PC-9 (cell line): ENCODE data around the gene ATAD3C. TPM values are rescaled to one million over a fixed set of nuclear protein-coding genes. Genes with fewer than 3 reads are reported as not detected.

ENCODE experiments used
- BruUV-seq: library from RNA; stranded (reverse); fragments of 400-500 nt; replicated peaks from 2 replicates; lab custom pipeline; 2021; lab: Mats Ljungman, UMichigan
- CTCF ChIA-PET: fragments of 300-600 bp; sonication (Branson Sonifier 250); formaldehyde crosslinking; loops from one replicate; lab custom pipeline; 2022; ENCODE audit warnings: antibody characterized with exemption; lab: Charles Lee
- POLR2A ChIA-PET: fragments of 300-600 bp; sonication (Branson Sonifier 250); formaldehyde crosslinking; loops from one replicate; lab custom pipeline; 2022; ENCODE audit warnings: antibody characterized with exemption; ENCODE audit not compliant: unreplicated experiment; lab: Charles Lee
- DNase-seq, 2 experiments: peaks; one replicate each; pipeline versions ENCODE4 v3.0.0 to v3.0.0-alpha.2; 2015 to 2022; ENCODE audit warnings: mixed read lengths in 1 of 2
- H2AFZ ChIP-seq: fragments of 200-600 bp; sonication (generic); 2 replicates; pipeline ENCODE4 v1.8.1; 2017; ENCODE audit warnings: antibody characterized with exemption
- H3F3A ChIP-seq: fragments of 200-600 bp; sonication (generic); 2 replicates; pipeline ENCODE4 v1.8.1; 2017; ENCODE audit warnings: antibody characterized with exemption, mild to moderate bottlenecking, low read depth; ENCODE audit not compliant: insufficient read depth
- H3K27ac ChIP-seq: fragments of 200-600 bp; sonication (generic); 2 replicates; pipeline ENCODE4 v1.6.1; 2016; ENCODE audit warnings: mixed run types
- H3K27me3 ChIP-seq: fragments of 200-600 bp; sonication (generic); 2 replicates; pipeline ENCODE4 v1.6.1; 2016; ENCODE audit warnings: low read depth, mixed run types; ENCODE audit not compliant: insufficient read depth
- H3K36me3 ChIP-seq: fragments of 200-600 bp; sonication (generic); 2 replicates; pipeline ENCODE4 v1.6.1; 2016; ENCODE audit warnings: low read depth, mixed run types
- H3K4me1 ChIP-seq: fragments of 200-600 bp; sonication (generic); replicated peaks from 2 replicates; pipeline ENCODE4 v1.6.1; 2016; ENCODE audit warnings: mixed run types; ENCODE audit not compliant: insufficient read depth
- H3K4me2 ChIP-seq: fragments of 200-600 bp; sonication (generic); 2 replicates; pipeline ENCODE4 v1.6.1; 2017; ENCODE audit warnings: mixed run types
- H3K4me3 ChIP-seq: fragments of 200-600 bp; sonication (generic); 2 replicates; pipeline ENCODE4 v1.6.1; 2016; ENCODE audit warnings: mixed run types
- H3K79me2 ChIP-seq: fragments of 200-600 bp; sonication (generic); 2 replicates; pipeline ENCODE4 v1.6.1; 2017; ENCODE audit warnings: low read depth, mixed run types
- H3K9me2 ChIP-seq: fragments of 200-600 bp; sonication (generic); 2 replicates; pipeline ENCODE4 v1.8.1; 2017; ENCODE audit warnings: mild to moderate bottlenecking; ENCODE audit not compliant: insufficient read depth
- H3K9me3 ChIP-seq: fragments of 200-600 bp; sonication (generic); 2 replicates; pipeline ENCODE4 v1.8.1; 2016; ENCODE audit warnings: low read depth; ENCODE audit not compliant: insufficient read depth
- H4K20me1 ChIP-seq: fragments of 200-600 bp; sonication (generic); 2 replicates; pipeline ENCODE4 v1.8.1; 2017; ENCODE audit not compliant: insufficient read depth
- CTCF ChIP-seq: fragments of 200-600 bp; sonication (generic); conservative IDR thresholded peaks from 2 replicates; pipeline ENCODE4 v1.6.1; 2017; ENCODE audit warnings: mixed run types, antibody characterized with exemption, mild to moderate bottlenecking, moderate library complexity
- EZH2 ChIP-seq: fragments of 200-600 bp; sonication (generic); IDR thresholded peaks from 2 replicates; pipeline ENCODE4 v1.8.0; 2017; ENCODE audit warnings: antibody characterized with exemption, low read depth
- intact Hi-C: fragments of 100-400 bp; cut with micrococcal nuclease; formaldehyde crosslinking; loops from one replicate; pipeline ENCODE4 v1.10.0; 2022; ENCODE audit not compliant: unreplicated experiment
- total RNA-seq: library from RNA; stranded (reverse); gene quantifications from 2 replicates; pipeline ENCODE4 v1.2.3, GENCODE V29; 2021

ATAD3C gene
- total RNA-seq, 1 experiment from 2014 or later: 4.0 TPM

- H3K4me1 ChIP-seq: peaks cover 18% of the 10 kb centered on the region
- TF ChIP-seq EZH2: no peak
- TF ChIP-seq CTCF: no peak
- POLR2A ChIA-PET: interaction anchor here (0.8 kb wide), 1 partner anchor 11 kb away, joined by 3 read pairs; no protein-coding TSS in a partner anchor
- intact Hi-C loops: no loop called here
- no peak within 1 kb of the TSS for H2AFZ ChIP-seq
- no peaks in the 10 kb centered on the region for H3K79me2 ChIP-seq
- no peaks in the 10 kb centered on the region for H3K27me3 ChIP-seq
- CTCF ChIA-PET: interaction anchor here (0.6 to 0.8 kb wide), 3 partner anchors 9 to 114 kb away, joined by 3 to 4 read pairs (median 3); no protein-coding TSS in a partner anchor
- no peak within 1 kb of the TSS for H3K4me3 ChIP-seq
- BruUV-seq: no TSS peak
- H3K36me3 ChIP-seq: no peaks in the 10 kb centered on the region
- H3K4me2 ChIP-seq: peak within 1 kb of the TSS; percentile 68; the same call in 1 of the 2 replicates
- H3K27ac ChIP-seq: no peak within 1 kb of the TSS
- H3K9me3 ChIP-seq: no peaks in the 10 kb centered on the region
- peak in 1 of 2 experiments; percentile 74 for DNase-seq
- peaks cover 8% of the 10 kb centered on the region; the same call in 1 of the 2 replicates for H3F3A ChIP-seq
- no peaks in the 10 kb centered on the region for H4K20me1 ChIP-seq
- no peaks in the 10 kb centered on the region for H3K9me2 ChIP-seq
Measured at GRCh38 chr1:1421147-1421906, 28.2 kb upstream of the ATAD3C start, which contains the start of gene ANKRD65. ANKRD65 (minus strand) TSS chr1:1421276; CDS start chr1:1421005, 271 bp downstream.

GRCh38 chr1:1421907-1422464, 27.5 kb upstream of the ATAD3C start:
- no peak for DNase-seq
- Histone ChIP-seq H3K4me2 (peak overlapping the region; percentile 68), H3K79me2 (no peaks in the 10 kb centered on the region), H2AFZ (peak overlapping the region; percentile 72; the same call in 1 of the 2 replicates), H3K4me3 (no peak overlapping the region), H3K9me2 (no peaks in the 10 kb centered on the region), H3K36me3 (no peaks in the 10 kb centered on the region), H3K9me3 (no peaks in the 10 kb centered on the region), H3K27ac (peak overlapping the region; percentile 30; the same call in 1 of the 2 replicates), H3K27me3 (no peaks in the 10 kb centered on the region), H3F3A (peaks cover 8% of the 10 kb centered on the region; the same call in 1 of the 2 replicates), H4K20me1 (no peaks in the 10 kb centered on the region), H3K4me1 (peaks cover 18% of the 10 kb centered on the region)
- CTCF ChIA-PET: interaction anchor here (0.7 kb wide), 1 partner anchor 24 kb away, joined by 3 read pairs; no protein-coding TSS in a partner anchor
- no TSS peak for BruUV-seq
- intact Hi-C loops: loop anchor here (1.0 kb wide), 1 partner anchor 10 kb away; no protein-coding TSS in a partner anchor
- POLR2A ChIA-PET: no interaction called here
- no peak for TF ChIP-seq CTCF
- no peak for TF ChIP-seq EZH2

GRCh38 chr1:1422465-1423244, 26.8 kb upstream of the ATAD3C start:
- no peak for TF ChIP-seq EZH2
- no peak for TF ChIP-seq CTCF
- Histone ChIP-seq H3K27ac (peak overlapping the region; percentile 30), H3K36me3 (no peaks in the 10 kb centered on the region), H3K27me3 (no peaks in the 10 kb centered on the region), H3K4me1 (peaks cover 18% of the 10 kb centered on the region), H2AFZ (peak overlapping the region; percentile 72; the same call in 1 of the 2 replicates), H3K4me2 (peak overlapping the region; percentile 68), H3K9me3 (no peaks in the 10 kb centered on the region), H4K20me1 (no peaks in the 10 kb centered on the region), H3K9me2 (no peaks in the 10 kb centered on the region), H3F3A (peaks cover 8% of the 10 kb centered on the region; the same call in 1 of the 2 replicates), H3K4me3 (no peak overlapping the region), H3K79me2 (no peaks in the 10 kb centered on the region)
- POLR2A ChIA-PET: interaction anchor here (0.5 kb wide), 1 partner anchor 64 kb away, joined by 3 read pairs; no protein-coding TSS in a partner anchor
- intact Hi-C loops: loop anchor here (1.0 kb wide), 1 partner anchor 10 kb away; no protein-coding TSS in a partner anchor
- BruUV-seq: TSS peak; percentile 39
- CTCF ChIA-PET: interaction anchor here (0.7 kb wide), 1 partner anchor 24 kb away, joined by 3 read pairs; no protein-coding TSS in a partner anchor
- peak; percentile 74 to 78 for DNase-seq
